Urinary bladder (tissue), 4 donors: ENCODE data around the gene TRAIP. TPM values are rescaled to one million over a fixed set of nuclear protein-coding genes. Genes with fewer than 3 reads are reported as not detected.
A peak's percentile ranks its signal among the peaks of the same experiment; 100 is the strongest.

Experiments used
- DNase-seq: peaks from one replicate; pipeline ENCODE4 v3.0.0-alpha.2; 2015; ENCODE audit errors: extremely low spot score
- H3K27ac ChIP-seq: one replicate; pipeline ENCODE4 v1.5.1; 2013; ENCODE audit warnings: low read depth, mild to moderate bottlenecking, moderate library complexity
- H3K36me3 ChIP-seq: one replicate; pipeline ENCODE4 v1.6.1; 2013; ENCODE audit warnings: mild to moderate bottlenecking, moderate library complexity; ENCODE audit not compliant: insufficient read depth
- H3K4me1 ChIP-seq: one replicate; pipeline ENCODE4 v1.6.1; 2013; ENCODE audit warnings: mild to moderate bottlenecking, moderate library complexity; ENCODE audit not compliant: insufficient read depth
- H3K4me3 ChIP-seq: one replicate; pipeline ENCODE4 v1.5.1; 2013; ENCODE audit warnings: low read depth, low read length
- WGBS: extraction: QIAGEN DNeasy Blood & Tissue Kit; methylation state at CpG from one replicate; pipeline ENCODE4 v1.1.7; 2013; 5-methylcytosine and 5-hydroxymethylcytosine counted together
- polyA plus RNA-seq: library from polyadenylated mRNA; stranded (reverse); fragments of 200-250 nt; gene quantifications from one replicate; pipeline ENCODE4 v1.2.3, GENCODE V29; 2013
- total RNA-seq: library from RNA; depleted of rRNA; stranded (reverse); fragments of >200 nt; gene quantifications from one replicate; pipeline ENCODE4 v1.2.3, GENCODE V29; 2014
- donor health status: healthy with polysubstance abuse.
- donor health status: healthy.

TRAIP gene
- total and polyA plus RNA-seq, 2 donors = 2.6 to 6.8 TPM

DNA sequence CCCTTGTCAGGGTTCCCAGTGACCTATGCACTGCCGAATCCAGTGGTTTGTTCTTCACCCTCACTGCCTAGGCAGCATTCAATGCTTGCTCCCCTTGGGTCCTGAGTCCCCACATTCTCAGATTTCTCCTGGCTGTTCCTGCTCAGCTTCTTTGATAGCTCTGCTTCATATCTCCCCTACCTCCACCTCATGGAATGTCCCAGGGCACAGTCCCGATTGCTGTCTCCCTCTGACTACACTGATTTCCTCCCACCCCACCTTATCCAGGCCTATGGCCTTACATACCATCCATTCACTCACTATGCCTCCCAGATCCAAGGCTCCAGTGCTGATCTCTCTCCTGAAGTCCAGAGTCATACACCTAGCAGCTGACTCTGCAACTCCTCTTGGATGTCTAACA, 55.2 kb downstream of the TRAIP start:
- Histone ChIP-seq H3K27ac (no peak overlapping the region), H3K4me3 (no peak overlapping the region), H3K4me1 (no peaks in the 10 kb centered on the region), H3K36me3 (no peaks in the 10 kb centered on the region)
- 85% methylated on average over 2 of the region's 2 CpGs for WGBS
- DNase-seq = no peak

DNA sequence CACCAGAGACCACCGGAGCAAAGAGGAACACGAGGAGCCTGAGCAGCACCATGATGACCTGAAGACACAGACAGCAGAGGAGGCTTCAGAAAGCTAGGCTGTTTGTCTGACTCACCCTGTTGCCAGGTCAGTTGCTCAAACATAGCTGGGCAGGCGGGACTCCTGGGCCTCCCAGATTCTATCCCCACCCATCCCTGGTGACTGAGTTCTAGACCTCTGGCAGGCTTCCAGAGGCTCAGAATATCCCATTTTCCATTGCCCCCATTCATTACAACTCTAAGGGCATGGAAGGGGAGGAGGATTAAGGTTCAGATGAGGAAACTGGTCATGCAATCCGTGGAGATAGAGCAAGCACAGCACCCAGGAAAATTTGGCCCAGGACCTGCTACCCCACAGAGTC, 56.6 kb downstream of the TRAIP start, which contains the start of gene CDHR4:
TSS of gene CDHR4 (minus strand) at position 113 of the 400 bp plus-strand sequence. CDS start at position 52, 61 bp downstream.
- Histone ChIP-seq H3K27ac (no peak within 1 kb of the TSS), H3K4me3 (no peak within 1 kb of the TSS), H3K36me3 (no peaks in the 10 kb centered on the region), H3K4me1 (no peaks in the 10 kb centered on the region)
- DNase-seq = no peak
- WGBS = 64% methylated on average over 4 of the region's 4 CpGs

DNA sequence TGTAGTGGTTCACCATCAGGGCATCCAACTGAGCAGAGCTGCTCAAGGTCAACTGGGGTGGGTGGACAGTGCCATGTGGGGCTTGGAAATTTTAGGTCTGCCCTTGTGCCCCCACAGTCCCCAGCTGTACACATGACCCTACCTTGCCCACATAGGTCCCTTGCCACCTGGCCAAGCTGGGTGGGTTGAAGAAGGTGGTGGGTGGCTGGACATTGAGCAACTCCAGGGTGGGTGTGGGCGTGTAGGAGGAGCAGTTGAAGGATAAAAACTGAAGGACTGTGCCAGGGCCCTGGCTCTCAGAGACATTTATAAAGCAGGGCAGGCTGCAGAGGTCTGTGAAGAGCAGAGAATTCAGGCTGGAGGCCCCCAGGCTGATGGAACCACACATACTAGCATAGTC, 57.3 kb downstream of the TRAIP start:
- WGBS = 74% methylated on average over 1 of the region's 1 CpG
- no peak for DNase-seq

DNA sequence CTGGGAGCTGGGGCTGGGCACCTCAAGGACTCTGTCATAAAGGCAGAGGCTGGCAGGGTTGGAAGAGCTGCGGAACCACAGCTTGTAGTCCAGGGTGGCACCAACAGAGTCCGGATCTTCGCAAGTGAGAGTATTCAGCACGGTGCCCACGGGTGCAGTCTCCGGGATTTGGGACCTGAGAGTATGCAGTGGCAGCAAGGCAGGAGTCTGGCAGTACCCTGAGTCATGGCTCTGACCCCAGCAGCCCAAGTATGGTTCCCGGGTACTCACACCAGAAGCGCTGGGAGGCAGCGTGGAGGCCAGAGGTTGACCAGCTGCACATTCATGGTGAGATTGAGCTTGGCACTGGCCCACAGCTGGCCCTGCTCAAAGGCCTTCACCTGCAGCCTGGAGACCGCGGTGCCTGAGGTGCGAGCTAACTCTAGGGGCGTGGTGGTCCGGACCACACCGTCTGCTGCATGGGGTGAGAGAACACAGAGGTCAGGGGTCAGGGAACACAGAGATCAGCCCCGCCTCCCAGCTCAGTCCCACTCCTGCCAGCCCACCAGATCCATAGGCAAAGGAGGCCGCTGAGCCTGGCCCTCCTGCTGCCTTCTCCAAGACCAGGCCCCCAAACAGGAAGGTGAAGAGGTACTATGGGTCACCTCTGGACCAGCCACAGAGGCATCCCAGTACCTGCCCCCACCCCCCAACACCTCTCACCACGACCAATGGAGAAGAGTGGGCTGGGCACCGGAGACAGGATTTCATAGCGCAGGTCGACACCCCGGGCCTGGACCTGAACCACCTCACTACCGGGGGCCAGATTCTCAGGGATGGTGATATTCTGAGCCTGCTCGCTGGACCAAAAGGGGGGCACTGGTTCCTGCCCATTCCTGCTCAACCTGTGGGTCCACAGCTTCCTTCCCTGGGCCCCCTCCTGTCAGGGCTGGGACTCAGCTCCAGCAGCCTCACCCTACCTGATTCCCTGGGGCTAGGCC, 61.1 kb downstream of the TRAIP start:
- Histone ChIP-seq H3K4me3 (no peak overlapping the region), H3K4me1 (no peaks in the 10 kb centered on the region), H3K36me3 (no peaks in the 10 kb centered on the region), H3K27ac (no peak overlapping the region)
- DNase-seq = no peak
- WGBS = 82% methylated on average over 24 of the region's 24 CpGs

More for the DNA sequence above, 57.3 kb downstream of the TRAIP start:
- Histone ChIP-seq H3K4me3 (no peak overlapping the region), H3K4me1 (no peaks in the 10 kb centered on the region), H3K36me3 (no peaks in the 10 kb centered on the region), H3K27ac (no peak overlapping the region)

DNA sequence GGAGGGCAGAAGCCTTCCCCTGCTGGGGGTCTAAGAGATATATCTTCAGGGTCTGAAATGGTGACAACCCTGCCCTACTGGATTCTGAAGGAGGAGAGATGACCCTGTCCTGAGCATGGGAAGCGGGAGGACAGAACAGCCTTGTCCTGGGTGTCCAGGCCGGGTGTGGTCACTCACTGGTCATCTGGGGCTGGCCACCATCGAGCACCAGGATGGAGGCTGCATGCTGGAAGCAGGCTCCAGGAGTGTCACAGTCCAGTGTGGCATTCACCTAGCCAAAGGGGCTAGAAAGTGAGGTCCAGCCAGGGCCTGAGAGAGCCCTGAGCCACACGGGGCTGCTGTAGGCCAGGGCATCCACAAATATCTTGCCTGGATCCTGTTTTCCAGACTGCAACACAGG, 61.9 kb downstream of the TRAIP start:
- no peak for DNase-seq
- no peak overlapping the region for H3K4me3 ChIP-seq
- WGBS = 86% methylated on average over 4 of the region's 4 CpGs
- H3K27ac ChIP-seq = no peak overlapping the region
- no peaks in the 10 kb centered on the region for H3K4me1 ChIP-seq
- no peaks in the 10 kb centered on the region for H3K36me3 ChIP-seq

DNA sequence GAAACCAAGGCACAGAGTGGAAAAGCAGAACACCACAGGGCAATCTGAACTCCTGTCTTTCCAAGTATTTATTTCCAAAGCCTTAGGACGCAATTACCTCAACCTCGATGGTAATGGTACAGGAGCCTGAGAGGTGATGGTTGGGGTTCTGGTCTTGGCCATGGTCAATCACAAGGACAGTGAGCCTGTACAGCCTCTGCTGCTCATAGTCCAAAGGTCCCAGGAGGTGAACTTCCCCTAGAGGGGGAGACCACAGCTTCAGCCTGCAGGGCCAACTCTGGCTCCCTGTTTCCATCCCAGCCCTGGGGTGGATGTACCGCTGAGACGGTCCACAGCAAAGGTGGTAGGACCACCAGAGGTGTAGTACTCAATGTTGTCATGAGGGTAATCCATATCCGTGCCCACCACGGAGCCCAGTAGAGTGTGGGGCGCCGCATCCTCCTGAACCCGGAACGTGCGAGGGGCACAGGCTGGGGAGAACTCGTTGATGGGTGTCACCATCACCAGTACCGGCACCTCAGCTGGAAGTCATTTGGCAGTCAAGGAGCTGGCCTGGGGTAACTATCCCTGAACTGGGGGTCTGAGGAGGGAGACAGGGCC, 62.8 kb downstream of the TRAIP start:
- H3K36me3 ChIP-seq = no peaks in the 10 kb centered on the region
- no peak overlapping the region for H3K27ac ChIP-seq
- 93% methylated on average over 13 of the region's 13 CpGs for WGBS
- H3K4me3 ChIP-seq = no peak overlapping the region
- H3K4me1 ChIP-seq = no peaks in the 10 kb centered on the region
- DNase-seq = no peak

DNA sequence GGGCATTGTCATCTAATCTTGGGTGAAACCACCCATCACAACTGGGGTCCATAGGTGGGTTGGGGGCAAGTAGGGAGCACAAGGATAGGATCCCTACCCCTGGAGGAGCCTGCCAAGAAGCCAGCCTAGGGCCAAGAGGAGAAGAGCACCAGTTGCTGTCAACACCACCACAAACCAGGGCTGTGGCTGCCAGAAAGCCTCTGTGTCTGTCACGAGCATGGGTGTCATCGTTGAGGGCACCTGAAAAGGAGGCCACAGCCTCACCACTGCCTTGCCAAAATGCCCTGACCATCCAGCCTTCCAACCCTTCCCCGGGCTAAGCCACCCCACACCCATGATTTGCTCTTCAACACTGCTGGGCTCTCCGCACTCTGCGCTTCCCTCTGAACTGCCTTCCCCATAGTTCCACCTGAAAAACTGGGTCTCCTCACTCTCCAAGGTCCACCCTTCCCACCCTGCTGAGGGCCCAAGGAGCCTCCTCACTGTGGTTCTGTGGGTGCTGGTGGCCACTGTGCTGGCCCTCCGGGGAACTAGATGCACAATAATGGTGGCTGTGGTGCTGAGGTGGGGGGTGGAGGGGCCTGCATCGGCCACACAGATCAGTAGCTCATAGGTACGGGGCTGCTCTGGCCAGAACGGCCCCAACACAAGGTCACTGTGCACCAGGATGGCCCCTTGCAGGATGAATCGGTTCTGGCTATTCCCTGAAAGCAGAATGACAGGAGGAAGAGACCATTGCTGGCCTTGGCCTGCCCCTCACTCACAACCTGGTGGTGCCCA, 63.8 kb downstream of the TRAIP start:
- H3K27ac ChIP-seq = no peak overlapping the region
- H3K36me3 ChIP-seq = no peaks in the 10 kb centered on the region
- DNase-seq = no peak
- no peak overlapping the region for H3K4me3 ChIP-seq
- WGBS = 92% methylated on average over 10 of the region's 10 CpGs
- H3K4me1 ChIP-seq = no peaks in the 10 kb centered on the region

DNA sequence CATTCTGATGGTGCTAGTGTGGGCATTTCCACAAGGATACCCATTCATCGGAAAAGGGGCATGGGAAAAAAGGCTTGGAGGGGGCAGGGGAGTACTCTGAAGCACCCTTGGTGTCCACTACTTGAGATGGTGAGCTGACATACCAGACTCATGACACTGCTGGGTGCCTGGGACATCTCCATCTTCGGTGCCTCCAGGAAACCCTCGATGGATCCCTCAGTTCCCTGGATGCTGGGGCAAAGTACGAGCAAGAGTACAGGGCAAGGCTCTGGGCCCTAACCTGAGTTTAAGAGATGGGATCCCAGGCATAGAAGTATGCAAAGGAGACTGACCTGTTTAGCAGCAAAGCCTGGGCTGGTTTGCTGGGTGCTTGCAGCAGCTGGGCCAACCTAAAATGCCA, 64.8 kb downstream of the TRAIP start:
- no peak overlapping the region for H3K27ac ChIP-seq
- H3K36me3 ChIP-seq = no peaks in the 10 kb centered on the region
- DNase-seq = no peak
- H3K4me3 ChIP-seq = no peak overlapping the region
- H3K4me1 ChIP-seq = no peaks in the 10 kb centered on the region
- WGBS = 91% methylated on average over 4 of the region's 4 CpGs

DNA sequence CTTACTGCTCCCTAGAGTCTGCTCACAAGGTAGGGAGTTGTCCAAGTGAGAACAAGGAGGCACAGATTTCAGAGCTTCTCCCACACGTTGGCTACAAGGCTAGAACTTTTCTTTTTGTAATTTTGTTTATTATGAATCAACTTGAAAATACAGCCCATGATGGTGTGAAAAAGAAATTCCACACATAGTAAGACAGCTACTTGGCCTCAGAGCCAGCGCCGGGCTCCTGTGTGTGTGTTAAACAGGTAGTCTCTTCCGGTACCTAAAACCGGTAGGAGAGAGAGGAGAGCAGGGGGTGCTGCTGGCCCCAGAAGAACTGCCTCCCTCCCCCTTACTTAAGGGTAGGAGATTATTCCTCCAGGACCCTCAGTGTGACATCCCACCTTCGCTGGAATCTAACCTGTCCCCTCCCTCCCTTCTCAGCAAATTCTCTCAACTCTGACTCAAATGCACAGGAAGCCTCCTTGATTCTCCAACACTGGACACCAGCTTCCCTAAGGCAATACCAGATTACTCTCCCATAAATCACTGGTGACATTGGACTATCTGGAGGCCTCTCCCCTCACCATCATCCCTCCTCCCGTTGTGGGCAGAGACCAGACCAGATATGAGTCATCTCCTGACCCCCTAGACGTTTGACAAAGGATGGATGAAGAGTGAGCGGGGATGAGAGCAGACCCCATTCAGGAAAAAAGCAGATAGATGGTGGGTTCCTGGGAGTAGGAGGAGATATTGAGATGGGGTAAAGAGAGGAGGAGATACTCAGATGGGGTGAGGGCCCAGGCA, 65.5 kb downstream of the TRAIP start:
- Histone ChIP-seq H3K4me3 (no peak overlapping the region), H3K4me1 (no peaks in the 10 kb centered on the region), H3K27ac (no peak overlapping the region), H3K36me3 (no peaks in the 10 kb centered on the region)
- no peak for DNase-seq
- WGBS = 57% methylated on average over 9 of the region's 9 CpGs

DNA sequence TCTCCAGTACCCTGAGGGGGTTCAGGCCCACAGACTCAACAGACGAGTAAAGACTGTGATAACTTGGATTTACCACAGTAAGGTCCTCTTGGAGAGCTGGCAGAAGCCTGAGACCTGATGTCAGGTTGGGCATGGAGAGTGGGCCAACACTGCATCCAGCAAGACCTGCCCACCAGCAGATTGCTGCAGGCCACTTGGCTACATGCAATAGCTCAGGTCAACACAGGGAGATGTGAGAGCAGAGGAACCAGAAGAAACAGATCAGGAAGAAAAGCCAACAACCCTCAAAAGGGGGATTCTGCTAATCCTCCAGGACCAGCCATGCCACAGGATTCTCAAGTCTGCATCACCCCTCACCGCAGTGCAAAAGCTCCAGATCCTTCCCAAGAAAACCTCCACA, 68.3 kb downstream of the TRAIP start:
- Histone ChIP-seq H3K4me1 (no peaks in the 10 kb centered on the region), H3K36me3 (no peaks in the 10 kb centered on the region), H3K4me3 (no peak overlapping the region), H3K27ac (no peak overlapping the region)
- WGBS = 97% methylated on average over 2 of the region's 2 CpGs
- DNase-seq = no peak

DNA sequence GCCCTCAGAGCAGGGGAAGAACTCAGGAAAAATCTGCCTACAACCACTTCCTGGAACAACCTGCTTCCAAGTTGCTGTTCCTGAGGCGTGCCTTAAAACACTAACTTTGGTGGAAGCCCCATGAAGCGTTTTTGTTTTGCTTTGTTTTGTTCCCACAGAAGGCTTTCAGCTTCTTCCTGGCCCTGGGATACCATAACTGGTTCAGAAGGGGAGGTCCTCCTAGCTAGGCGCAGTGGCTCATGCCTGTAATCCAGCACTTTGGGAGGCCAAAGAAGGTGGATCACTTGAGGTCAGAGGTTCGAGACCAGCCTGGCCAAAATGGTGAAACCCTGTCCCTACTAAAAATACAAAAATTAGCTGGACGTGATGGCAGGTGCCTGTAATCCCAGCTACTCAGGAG, 68.8 kb downstream of the TRAIP start:
- DNase-seq = no peak
- no peak overlapping the region for H3K27ac ChIP-seq
- H3K4me1 ChIP-seq = no peaks in the 10 kb centered on the region
- WGBS = 89% methylated on average over 5 of the region's 5 CpGs
- H3K36me3 ChIP-seq = no peaks in the 10 kb centered on the region
- H3K4me3 ChIP-seq = no peak overlapping the region

DNA sequence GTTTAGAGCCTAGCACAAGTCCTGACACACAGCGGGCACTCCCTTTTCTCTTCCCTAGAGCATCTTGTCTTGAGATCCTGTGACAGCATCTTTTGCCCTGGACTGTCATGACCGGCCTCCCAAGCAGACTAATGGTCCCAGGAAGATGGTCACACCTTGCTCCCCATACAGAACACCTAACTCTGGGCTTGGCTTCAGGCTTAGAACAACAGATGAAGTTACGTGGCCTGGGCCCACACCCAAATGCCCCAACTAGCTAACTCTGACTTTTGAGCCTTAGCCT, 69.2 kb downstream of the TRAIP start:
- no peak overlapping the region for H3K4me3 ChIP-seq

More for the DNA sequence above, 69.2 kb downstream of the TRAIP start:
- 74% methylated on average over 3 of the region's 3 CpGs for WGBS
- H3K27ac ChIP-seq = peak overlapping the region; percentile 91
- no peaks in the 10 kb centered on the region for H3K4me1 ChIP-seq
- no peaks in the 10 kb centered on the region for H3K36me3 ChIP-seq
- DNase-seq = no peak
